GM21515 (cell line): ENCODE results near the gene PKNOX2.

ENCODE experiments used
- ATAC-seq: cut with Tn5 transposase; IDR thresholded peaks from one replicate; pipeline ENCODE4 v1.9.1; 2021; ENCODE audit not compliant: unreplicated experiment

PKNOX2 gene

DNA sequence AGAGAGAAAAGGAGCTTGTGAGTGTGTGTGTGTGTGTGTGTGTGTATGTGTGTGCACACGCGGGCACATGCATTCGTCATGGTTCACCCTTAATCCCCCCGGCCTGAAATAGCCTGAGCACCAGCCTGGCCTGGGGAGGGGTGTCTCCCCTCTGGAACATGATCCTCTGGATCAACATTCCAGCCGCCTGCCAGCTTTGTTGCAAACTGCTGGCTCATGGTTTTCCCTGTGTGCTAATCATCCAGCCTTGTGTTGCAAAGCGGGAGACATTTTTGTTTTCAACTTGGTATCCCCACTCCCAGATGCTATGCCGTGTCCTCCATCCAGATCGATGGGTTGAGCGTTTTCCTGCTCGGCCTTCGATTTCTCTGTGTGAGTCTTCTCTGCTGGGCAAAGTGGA lies 237.2 kb downstream of the PKNOX2 start:
- no peak for ATAC-seq

DNA sequence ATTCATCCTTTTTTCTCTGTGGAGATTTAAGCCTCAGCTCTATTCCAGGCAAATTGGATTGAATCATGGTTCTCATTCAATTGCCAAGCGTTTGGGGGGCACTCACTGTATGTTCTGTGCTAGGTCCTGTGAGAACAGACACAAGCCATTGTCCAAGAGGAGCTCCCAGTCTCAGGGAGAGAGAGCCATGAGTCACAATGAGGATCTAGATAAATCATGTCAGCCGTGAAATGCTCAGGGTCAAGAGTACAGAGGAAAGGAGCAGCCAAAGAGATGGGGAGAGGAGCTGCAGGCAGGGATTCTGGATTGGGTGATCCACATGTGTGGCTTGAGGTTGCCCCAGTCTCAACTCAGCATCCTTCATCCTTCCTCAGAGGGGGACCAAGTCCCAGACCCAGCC lies 237.9 kb downstream of the PKNOX2 start:
- no peak for ATAC-seq

DNA sequence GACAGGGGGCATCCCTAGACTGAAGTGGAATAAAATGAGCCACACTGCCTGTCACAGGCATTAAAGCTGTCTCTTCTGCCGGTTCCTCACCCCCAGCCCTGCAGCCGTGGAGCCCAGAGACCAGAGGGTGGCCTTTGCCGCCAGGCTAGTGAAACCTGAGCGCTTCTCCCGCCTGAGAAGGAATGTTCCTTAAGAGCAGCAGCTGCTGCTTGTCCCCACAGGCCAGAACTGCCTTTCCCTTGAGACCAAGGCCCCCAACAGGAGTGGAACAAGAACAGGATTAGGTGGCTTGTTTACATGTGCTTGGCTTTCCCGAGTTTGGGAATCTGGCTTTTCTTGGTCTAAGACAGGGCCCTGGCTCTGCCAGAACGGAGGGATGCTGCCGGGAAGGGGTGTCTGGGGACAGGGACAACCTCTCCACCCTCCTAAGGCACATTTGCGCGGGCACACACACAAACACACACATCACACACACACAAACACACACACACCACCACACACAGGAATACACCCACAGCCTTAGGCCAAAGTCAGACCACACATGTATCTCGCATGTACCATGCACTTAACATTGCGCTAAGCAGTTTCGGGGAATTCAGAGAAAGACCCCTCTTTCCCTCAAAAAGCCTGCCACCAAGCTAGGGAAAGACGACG lies 239.7 kb downstream of the PKNOX2 start:
- no peak for ATAC-seq

DNA sequence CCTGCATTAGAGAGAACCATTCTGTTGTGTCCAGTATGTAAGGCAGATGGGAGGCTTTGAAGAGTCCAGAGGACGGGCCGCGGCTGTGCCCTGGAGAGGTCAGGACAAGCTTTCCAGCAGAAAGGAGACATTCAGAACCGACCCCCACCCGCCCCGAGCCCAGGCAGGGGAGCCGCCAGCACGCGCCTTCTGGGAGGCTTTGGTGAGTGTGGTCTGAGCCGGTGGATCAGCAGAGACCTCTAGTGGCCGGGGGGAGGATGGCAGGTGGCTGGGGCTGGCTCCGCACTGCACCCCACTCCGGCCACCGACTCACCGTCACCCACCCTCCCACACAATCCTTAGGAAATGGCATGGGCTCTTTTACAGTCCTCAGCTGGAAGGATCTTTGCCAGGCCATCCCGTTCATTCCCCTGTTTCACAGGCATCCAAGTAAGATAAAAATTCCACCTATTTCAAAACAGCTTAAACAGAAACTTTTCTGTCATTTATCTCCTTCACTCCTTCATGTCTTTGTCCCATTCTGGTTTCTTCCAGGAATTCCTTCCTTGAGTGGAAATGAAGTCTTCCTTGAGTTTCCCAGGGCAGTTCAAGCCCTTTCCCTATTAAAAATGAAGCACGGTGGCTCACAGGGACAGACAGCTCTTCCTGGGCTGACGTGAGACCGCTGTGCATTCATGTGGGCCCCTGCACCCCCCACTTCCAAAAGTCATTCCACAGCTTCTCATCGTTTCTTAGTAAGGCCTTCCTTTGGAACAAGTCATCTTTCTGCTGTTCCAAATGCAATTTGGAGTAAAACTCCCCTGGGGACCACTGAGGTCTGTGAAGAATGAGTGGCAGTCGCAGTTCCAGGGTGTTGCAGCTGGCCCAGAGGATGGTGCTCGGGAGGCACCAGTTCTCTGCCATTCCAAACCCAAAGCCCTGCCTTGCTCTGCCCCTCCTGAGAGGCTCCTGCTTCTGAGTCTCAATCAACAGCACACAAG lies 240.6 kb downstream of the PKNOX2 start:
- ATAC-seq = peak; percentile 93

DNA sequence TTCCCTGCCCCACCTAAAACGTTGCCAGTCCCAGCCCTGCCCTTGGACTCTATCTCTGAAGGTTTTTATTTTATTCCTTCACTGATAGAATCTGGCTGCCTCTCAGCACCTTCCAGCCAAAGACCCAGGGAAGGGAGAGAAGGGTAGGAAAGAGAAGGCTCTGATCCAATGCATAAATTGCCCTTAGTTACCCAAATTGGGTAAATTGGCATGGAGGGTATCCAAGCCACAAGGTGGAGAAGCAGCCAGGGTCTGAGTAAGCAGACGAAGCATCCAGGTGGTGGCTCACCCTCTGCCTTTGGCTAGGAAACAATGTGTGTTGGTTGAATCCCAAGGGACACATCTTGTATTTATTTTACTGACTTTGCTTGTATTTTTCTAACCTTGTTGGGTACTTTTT lies 242.5 kb downstream of the PKNOX2 start:
- ATAC-seq = no peak

DNA sequence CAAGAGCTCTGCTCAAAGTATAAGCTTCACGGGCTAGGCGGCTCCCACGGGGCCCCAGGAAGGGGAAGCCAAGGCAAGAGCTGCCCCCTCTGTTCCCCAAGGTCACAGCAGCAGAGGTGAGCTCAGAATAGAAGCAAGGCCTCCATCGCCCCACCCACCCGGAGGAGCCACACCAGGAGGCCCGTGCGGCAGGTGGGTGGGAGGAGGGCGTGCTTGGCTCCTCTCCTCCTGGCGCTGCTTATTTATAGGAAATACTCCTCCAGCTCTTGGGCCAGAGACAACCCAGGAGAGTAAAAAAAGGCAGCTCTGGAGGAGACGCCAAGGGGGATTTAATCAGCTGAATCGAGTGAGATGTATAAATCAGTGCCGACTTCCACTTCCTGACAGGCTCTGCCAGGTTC lies 243.8 kb downstream of the PKNOX2 start:
- no peak for ATAC-seq

DNA sequence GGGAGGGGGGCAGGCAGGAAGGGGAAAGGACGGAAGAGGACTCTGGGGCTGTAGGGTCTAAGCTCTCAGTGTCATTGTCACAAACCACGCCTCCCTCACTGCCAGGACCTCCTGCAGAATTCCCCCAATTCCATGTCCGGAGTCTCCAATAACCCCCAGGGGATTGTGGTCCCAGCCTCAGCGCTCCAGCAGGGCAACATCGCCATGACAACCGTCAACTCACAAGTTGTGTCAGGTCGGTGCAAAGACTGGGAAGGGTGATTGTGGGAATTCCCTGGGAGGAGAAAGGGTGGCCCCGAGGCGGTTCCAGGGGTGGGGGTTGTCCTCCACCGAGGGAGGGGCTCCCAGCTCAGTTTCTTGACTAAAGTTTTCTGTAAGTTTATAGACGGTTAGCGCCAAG lies 245.5 kb downstream of the PKNOX2 start:
- no peak for ATAC-seq

DNA sequence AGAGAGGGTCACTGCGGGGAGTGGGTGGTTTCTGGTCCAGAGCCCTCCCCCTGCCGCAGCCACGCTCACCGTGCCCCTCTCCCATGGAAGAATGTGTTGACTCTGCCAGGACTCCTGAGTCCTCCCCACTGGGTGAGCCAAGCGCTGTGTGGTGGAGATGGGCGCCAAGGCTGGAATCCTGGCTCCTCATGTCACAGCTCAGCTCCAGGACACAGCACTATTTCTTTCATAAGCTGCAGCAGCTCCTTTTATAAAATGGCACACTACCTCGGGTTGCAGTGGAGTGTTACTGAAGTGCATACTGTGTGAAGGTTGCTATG lies 247.6 kb downstream of the PKNOX2 start:
- no peak for ATAC-seq

DNA sequence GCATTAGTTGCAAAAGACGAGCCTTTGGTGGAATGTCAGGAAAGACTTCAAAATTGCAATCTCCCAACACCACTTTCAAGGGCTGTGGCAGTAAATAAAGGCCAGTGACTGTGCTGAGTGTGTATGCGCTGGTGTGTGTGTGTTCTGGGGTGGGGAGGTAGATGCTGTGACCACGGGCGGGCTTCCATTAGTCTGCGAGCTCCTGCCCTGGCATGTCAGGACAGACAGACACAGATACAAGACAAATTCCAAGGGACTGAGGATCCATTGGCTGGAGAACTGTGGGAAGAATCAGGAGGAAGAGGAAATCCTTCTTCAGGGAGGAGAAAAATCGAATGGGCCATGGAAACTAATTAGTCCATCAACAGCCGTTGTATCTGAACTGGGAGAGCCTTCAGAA lies 248.0 kb downstream of the PKNOX2 start:
- no peak for ATAC-seq

DNA sequence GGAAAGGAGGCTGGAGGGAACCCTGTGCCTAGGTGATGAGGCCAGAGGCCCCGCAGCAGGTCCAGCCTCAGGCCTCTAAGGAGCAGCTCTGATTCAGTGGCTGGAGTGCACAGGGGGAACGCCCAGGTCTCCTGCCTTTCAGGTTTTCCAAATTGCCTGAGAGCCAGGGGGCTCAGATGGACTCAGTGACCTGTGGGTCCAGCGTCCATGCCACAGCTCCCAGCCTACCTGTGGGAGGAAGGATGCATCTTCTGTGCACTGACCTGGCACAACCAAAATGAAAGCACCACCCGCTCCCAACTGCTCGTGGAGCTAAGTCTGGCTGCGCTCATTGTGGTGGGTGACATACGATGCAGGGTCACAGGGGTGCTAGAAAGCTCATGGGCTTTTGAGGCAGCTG lies 248.7 kb downstream of the PKNOX2 start:
- no peak for ATAC-seq

DNA sequence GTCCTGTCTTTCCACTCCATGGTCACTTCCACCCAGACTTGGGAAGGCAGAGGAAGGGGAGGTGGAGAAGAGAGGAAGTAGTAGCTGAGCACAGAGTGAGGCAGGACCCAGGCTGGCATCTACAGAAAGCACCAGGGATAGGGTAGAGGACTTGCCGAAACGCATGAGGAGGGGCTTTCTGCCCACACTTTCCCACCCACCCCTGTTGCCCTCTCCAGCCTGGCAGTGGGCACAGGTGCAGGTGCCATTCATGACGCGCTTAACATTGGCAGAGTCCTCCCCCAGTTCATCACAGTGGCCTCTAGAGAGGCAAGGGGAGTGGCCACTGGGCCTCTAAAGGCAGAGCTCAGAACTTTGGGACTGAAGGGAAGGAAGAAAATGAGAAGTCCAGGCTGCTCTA lies 249.6 kb downstream of the PKNOX2 start:
- ATAC-seq = no peak

DNA sequence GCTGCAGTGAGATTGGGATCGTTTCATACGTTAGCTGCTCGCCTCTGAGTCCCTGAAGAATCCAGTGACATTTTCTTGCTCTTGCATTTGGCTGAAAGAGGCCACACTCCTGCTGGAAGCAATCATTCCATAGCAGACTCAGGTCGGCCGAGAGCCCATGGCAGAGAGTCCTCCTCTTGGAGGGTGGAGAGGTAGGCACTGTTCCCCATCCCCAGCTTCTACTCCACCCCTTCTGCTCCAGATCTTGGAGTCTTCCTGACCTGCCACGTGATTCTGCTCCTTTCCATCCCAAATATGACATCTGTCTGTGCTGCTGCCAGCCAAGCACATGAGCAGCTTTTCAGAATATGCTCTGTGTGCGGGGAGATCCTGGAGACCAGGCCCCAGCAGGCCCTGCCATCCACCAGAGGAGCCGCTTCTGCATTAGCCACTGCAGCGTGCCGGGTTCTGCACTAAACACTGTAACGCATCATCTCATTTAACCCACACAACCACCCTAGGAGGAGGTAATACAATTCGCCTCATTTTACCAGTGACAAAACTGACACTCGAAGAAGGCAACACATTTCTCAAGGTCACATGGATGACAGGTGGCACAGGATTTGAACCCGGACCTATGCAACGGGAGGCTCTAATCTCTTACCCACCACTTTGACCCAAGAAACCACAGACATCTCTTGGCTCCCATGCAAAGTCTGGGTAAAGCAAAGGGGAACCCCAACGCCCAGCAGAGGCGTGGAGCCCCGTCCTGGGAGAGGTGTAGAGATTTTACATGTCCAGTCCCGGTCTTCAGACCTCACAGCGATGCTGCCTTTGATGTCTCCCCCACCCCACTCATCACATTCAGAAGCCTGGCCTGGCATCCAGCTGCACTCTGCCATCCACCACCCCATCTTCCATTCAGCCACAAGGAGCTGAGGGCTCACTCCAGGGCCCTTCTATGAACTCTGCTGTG lies 252.7 kb downstream of the PKNOX2 start:
- ATAC-seq = no peak

DNA sequence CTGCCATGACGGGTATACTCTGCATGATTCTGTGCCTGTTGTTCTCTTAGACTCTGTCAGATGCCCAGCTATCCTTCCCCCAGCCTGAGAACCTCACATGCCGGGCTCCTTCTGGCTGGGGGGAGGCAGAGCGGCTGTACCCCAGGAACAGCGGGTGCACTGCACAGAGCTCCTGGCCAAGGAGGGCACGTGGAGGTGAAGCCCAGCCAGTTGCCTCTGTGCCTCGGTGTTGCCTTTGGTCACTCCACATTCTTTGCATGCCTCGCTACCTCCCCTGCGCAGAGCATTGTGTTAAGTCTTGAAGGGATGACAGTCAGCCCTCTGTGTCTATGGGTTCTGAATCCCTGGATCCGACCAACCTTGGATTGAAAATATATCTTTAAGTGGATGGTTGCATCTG lies 253.8 kb downstream of the PKNOX2 start:
- ATAC-seq = no peak

DNA sequence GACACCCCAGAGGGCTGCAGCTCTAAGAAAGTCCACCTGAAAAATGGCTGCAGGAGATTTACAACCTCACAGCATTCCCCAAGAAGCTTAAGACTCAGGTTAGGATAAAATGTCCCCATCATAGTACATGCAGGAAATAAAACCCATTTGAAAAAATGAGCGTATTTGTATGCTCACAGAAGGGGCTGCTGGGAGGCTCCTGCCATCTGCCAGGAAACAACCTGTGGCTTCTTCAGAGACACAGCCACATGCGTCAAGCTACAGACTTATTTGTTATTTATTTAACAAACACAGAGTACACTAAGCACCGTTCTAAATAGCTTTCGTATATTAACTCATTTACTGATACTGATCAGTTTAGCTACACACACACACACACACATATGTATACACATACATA lies 258.1 kb downstream of the PKNOX2 start:
- ATAC-seq = no peak

DNA sequence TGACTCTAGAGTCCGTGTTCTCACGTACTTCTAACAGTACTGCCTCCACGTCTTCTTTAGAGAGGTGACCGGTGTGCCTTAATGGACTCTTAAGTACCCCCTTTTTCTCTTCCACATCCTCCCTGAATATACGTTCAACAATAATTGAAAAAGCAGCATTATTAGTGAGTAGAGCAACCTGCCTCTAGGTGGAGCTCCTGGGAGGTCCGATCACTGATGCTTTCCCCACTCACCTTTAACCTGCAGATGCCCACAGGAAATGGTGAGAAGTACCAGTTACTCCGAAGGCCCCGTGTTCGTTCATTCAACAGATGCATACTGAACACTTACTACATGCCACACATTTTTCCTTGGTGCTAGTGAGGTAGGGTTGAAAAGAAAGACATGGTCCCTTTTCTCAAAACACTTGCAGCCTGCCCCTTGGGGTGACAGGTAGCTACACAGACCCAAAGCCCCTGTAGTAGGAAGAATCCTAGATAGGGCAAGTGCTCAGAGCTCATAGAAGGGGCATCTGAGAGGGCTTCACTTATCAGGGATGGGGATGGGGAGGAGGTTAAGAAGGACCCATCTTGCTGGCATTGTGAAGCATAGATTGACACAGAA lies 258.8 kb downstream of the PKNOX2 start:
- no peak for ATAC-seq

DNA sequence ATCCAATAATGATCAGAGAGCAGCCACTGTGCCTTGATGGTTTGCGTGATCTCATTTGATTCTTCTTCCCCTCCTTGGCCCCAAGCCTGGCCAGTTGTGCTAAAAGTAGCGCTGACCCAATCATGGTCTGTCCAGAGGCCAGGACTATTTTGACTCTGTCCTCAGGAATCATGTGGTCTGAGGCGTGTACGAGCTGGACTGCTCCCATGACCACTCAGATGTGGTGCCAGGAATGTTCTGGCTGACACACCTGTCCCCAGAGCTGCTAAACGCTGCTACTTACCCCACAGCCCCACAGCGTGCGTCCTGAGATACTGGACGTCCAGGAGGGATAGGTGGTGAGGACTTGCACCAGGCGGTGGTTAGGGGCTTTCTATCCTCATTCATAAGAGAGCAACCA lies 261.1 kb downstream of the PKNOX2 start:
- no peak for ATAC-seq

DNA sequence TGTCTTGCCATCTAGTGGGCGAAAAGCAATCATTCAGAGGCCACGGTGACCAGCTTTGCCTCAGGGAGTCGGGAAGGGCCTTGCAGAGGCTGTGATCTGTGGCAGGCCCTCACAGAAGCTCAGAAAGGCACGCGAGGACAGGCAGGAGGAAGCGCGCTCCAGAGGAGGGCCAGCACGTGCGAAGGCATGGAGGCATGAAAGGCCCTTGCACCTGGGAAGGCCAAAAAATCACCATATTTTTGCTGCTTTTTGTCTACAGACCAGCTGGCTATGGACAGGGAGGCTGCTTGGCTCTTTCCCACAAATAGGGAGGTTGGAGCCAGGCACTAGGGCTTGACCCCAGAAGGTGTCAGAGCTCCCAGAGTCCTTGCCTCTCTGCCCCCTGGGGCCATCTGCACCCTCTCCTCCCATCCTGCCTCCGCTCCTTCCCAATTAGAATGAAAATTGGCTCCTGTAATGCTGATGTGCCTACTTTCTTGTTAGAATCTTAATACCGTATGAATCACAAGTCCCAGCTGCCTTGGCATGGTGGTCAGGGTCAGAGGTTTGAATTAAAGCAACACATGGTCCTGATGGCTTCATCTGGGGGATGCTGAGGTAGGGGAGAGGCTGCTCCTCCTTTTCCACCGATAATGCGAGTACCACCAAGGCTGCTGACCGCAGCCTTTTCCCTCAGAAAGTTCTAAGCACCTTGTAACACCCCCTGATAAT lies 262.4 kb downstream of the PKNOX2 start:
- ATAC-seq = no peak

DNA sequence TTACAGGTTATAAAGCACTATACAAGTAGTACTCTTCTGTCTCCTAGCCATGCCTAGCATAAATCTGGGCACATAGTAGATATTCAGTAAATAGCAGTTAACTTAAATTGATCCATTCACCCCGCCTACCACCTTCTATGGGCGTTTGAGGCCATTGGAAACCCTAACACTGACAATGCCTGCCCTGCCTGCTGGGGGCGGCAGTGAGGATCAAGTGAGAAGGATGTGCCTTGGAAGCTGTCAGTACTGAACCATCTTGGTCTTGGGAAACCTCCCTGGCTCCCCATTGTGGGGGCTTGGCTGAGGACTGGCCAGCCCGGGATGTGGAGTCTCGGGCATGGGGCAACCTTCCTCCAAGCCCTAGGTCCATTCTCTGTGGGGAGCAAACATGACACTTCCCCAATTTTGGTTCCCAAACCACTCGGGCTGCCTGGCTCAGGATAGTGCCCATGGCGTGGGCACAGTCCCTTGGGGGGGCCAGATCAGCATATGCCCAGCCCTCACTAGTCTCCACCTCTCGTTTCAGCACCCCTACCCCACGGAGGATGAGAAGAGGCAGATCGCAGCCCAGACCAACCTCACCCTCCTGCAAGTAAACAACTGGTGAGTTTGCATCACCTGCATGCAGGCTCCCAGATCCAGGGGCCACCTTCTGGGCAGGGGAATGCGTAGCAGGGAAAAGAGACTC lies 264.1 kb downstream of the PKNOX2 start:
- no peak for ATAC-seq

DNA sequence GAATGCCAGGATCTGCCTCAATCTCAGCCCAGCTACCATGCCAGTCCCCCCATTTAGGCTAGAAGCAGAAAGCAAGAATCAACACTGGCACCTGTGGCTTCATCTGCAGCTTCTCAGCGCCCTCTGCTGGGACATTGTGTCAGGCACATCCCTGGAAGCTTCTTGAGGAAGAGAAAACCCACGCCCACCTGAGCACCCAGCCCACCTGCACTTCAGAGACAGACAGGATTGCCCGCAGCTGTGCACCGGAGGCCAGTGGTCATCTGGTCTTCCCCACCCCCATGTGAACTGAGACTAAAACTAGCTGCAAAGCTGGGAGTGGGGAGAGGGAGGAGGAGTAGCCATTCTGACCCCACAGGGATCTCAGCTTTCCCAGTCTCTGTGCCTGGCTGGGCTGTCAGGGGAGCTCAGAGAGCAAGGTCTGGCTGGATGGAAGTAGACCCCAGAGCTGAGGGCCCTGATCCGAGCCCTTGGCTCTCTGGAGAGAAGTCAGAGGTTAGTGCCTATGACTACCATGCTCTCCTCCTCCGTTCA lies 264.7 kb downstream of the PKNOX2 start:
- ATAC-seq = no peak
